Germinal center (tissue), 1 donor: Measurements from ENCODE around the gene MCM3.

Experiments
- DNase-seq: peaks from one replicate; pipeline ENCODE4 v3.0.0; 2012; ENCODE audit warnings: mixed read lengths, low spot score

Gene MCM3

GRCh38 chr6:52284460-52285176 is at the start of gene MCM3:
Gene MCM3, minus strand, starts transcription at chr6:52284742. Its CDS starts 68 bp downstream, at chr6:52284674.
- peak; percentile 97 for DNase-seq

DNA sequence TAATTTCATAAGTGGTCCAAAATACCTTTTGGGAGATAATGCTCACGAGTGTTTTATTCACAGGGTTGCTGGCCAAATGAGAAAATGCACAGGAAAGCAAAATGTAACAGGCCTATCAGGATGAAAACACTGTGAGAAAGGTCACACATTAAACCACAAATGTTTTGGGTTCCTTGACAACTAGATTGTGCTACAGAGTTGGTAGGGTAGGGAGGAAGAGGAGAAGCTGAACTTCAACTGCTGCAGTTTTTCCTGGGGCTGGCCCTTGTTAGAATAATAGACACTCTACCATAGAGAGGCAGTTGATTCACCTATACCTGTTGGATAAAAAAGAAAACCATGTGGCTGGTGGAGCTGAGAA is 49.3 kb upstream of the MCM3 start:
- no peak for DNase-seq

- no peak for DNase-seq
Observed at GRCh38 chr6:52331793-52332457, 47.4 kb upstream of the MCM3 start.

- DNase-seq, result peak; percentile 54
Observed at GRCh38 chr6:52330470-52330869, 45.9 kb upstream of the MCM3 start.

DNA sequence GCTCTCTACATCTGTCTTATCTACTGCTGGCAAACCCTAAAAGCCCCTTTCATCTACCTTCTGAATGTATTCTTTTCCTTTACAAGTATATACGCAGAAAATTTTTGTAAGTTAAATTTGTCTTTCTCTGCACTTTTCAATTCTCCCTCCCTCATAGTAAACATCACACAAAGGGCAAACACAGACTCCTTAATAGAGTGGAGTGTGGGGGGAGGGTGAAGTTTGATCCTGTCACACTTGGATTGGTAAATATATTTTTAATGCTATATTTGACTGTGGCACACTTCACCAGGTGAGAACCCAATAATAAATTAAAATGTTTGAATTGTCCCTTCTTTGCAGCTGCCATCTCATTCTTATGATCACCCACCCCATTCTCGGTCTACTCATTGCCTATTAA is 44.2 kb upstream of the MCM3 start:
- DNase-seq, result no peak

- DNase-seq, result no peak
Observed at GRCh38 chr6:52328303-52328662, 43.7 kb upstream of the MCM3 start.

GRCh38 chr6:52326540-52327364 is 42.2 kb upstream of the MCM3 start:
- no peak for DNase-seq

- DNase-seq, result no peak
Observed at GRCh38 chr6:52325695-52326471, 41.3 kb upstream of the MCM3 start.

GRCh38 chr6:52324189-52324588 is 39.6 kb upstream of the MCM3 start:
- no peak for DNase-seq

- no peak for DNase-seq
Observed at GRCh38 chr6:52317841-52318581, 33.5 kb upstream of the MCM3 start.

DNA sequence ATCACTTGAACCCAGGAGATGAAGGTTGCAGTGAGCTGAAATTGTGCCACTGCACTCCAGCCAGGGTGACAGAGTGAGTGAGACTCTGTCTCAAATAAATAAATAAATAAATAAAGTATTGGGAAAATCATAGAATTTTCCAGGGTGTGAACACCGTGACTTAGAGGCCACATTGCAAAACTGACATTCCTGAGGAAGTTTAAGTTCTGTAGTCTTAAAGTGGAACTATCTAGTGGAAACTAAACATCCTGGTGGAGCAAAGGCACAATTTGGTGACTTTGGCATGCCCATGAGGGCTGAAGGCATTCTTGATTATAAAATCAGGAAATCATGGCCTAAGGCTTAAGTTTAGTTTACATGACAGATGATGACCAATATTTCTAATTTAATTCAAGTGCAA is 32.7 kb upstream of the MCM3 start:
- DNase-seq, result no peak

GRCh38 chr6:52314752-52315151 is 30.2 kb upstream of the MCM3 start:
- DNase-seq, result no peak

DNA sequence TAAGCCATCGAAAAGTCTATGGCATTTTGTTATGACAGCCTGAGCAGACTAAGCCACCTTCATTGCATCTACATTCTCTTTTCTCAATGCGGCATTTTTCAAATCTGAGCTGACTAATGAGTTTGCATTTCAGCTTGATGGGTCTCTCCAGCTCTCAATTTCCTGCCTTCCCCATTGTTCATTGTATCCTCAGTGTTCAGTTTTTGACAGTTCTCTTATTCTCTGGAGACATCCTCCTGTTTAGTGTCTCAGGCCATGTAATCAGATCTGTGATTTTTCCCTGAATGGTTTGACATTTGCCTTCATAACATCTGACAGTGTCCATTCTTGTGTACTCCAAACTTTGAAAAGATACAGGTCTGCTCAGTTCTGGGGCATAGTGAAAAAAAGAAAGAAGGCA is 27.9 kb upstream of the MCM3 start:
- no peak for DNase-seq

GRCh38 chr6:52310932-52311331 is 26.4 kb upstream of the MCM3 start:
- no peak for DNase-seq

- DNase-seq, result no peak
Observed at GRCh38 chr6:52307900-52308372, 23.4 kb upstream of the MCM3 start.

DNA sequence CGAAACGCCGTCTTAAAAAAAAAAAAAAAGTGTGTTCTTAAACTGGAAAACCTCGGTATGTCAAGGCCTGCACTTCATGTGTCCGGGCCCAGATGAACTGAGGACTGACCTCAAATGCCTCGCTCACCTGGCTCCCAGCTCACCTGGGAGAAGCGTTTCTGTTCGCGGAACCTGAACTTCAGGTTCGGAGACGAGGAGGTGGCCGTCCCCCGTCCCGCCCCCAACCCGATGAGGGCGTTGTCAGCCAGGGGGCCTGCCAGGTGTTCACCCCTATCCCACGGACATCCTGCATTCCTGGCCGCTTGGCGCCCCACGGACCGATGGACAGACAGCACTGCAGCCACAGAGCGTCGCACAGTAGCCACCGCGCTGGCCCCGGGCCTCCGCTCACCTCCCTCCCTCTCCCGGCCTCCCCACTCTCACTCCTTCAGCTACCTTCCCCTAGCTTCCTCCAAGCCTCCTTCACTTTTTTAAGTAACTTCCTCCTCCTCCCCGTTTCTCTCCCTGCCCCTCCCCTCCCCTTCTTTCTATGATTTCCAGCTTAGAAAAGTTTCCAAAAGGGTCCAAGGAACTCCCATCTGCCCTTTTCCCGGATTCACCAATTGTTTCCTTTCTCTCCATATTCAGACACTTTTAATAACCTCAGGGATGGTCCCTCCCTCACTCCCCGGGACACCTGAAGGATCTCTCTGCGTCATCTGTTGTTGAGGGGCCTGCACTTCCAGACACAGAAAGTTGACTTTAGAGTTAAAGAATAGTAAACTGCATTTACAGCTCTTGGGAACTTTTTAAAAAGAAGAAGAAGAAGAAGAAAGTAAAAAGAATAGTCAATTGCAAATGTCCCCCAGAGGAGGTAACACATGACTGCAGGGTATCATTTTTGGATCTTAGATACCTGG is 22.7 kb upstream of the MCM3 start:
- DNase-seq, result no peak

GRCh38 chr6:52305948-52306767 is 21.6 kb upstream of the MCM3 start:
- peak; percentile 71 for DNase-seq

DNA sequence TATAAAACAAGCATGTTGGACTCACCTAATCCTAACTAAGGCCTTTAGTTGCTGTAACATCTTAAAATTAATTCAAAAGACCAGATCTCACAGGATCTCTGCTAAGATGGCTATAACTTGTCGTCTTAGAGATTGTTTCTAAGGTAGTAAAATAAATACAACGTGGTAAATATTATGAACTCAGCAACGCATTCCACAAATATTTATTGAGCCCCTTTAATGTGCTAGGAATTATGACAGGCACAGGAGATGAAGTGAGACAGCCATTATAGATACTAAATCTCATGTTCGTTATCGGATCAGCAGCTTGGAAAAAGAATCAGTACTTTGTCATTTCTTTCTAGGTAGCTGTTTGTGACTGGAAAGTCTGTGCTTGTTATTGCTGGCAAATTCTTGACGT is 20.9 kb upstream of the MCM3 start:
- no peak for DNase-seq

GRCh38 chr6:52304983-52305390 is 20.4 kb upstream of the MCM3 start:
- peak; percentile 67 for DNase-seq
